Activated T-helper 17 cell treated with anti-CD3 and anti-CD28 coated beads, Interleukin-2, amount 50 U/mL, for 72 hours (primary cell): ENCODE results near the gene MVB12A. TPM values are rescaled to one million over a fixed set of nuclear protein-coding genes. Genes with fewer than 3 reads are reported as not detected.
A peak's percentile ranks its signal among the peaks of the same experiment; 100 is the strongest.

Experiments
- ATAC-seq: fragments of 150-1000 bp; cut with Tn5 transposase; replicated peaks from 2 replicates; pipeline ENCODE4 v1.10.0; 2021; ENCODE audit warnings: mild to moderate bottlenecking, moderate library complexity
- H3K27ac Mint-ChIP-seq: one replicate; pipeline ENCODE4 v1.8.0; 2022; ENCODE audit warnings: mixed read lengths
- H3K27me3 Mint-ChIP-seq: one replicate; pipeline ENCODE4 v1.8.0; 2022; ENCODE audit warnings: mixed read lengths
- H3K36me3 Mint-ChIP-seq: one replicate; pipeline ENCODE4 v1.8.0; 2022; ENCODE audit warnings: low read depth, mild to moderate bottlenecking, mixed read lengths
- H3K4me1 Mint-ChIP-seq: one replicate; pipeline ENCODE4 v1.8.0; 2022; ENCODE audit warnings: mixed read lengths
- H3K4me3 Mint-ChIP-seq: one replicate; pipeline ENCODE4 v1.8.0; 2022; ENCODE audit warnings: mild to moderate bottlenecking, mixed read lengths
- H3K9me3 Mint-ChIP-seq: one replicate; pipeline ENCODE4 v1.8.0; 2022; ENCODE audit warnings: mixed read lengths
- total RNA-seq, 2 donors: library from RNA; stranded (reverse); gene quantifications; one replicate each; pipeline ENCODE4 v1.2.3, GENCODE V29; 2022

Gene MVB12A
- total RNA-seq, 2 donors from 2014 or later = 42.6 to 48.9 TPM

DNA sequence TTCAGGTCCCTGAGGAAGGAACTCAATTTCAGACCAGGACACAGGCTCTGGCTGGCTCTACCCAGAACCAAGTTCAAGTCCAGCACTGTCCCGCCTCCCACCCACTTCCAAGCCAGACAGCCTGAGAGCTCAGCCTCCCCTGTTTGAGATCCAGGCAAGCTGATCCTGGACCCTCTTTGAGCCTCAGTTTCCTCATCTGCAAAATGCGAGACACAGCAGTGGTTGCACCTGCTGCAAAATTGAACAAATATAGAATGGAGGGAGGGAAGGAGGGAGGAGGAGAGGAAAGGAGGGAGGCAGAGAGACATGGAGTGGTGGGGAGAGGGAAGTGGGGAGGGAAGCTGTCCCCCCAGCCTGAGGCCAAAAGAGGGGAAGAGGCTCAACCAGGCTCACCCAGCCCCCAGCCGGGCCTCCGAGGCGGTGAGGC, 27.9 kb downstream of the MVB12A start:
- peak overlapping the region; percentile 19 for H3K4me3 Mint-ChIP-seq
- no peaks in the 10 kb centered on the region for H3K36me3 Mint-ChIP-seq
- no peak for ATAC-seq
- no peak overlapping the region for H3K27ac Mint-ChIP-seq
- H3K9me3 Mint-ChIP-seq = no peaks in the 10 kb centered on the region
- H3K4me1 Mint-ChIP-seq = peaks cover 6% of the 10 kb centered on the region
- peaks cover 4% of the 10 kb centered on the region for H3K27me3 Mint-ChIP-seq

DNA sequence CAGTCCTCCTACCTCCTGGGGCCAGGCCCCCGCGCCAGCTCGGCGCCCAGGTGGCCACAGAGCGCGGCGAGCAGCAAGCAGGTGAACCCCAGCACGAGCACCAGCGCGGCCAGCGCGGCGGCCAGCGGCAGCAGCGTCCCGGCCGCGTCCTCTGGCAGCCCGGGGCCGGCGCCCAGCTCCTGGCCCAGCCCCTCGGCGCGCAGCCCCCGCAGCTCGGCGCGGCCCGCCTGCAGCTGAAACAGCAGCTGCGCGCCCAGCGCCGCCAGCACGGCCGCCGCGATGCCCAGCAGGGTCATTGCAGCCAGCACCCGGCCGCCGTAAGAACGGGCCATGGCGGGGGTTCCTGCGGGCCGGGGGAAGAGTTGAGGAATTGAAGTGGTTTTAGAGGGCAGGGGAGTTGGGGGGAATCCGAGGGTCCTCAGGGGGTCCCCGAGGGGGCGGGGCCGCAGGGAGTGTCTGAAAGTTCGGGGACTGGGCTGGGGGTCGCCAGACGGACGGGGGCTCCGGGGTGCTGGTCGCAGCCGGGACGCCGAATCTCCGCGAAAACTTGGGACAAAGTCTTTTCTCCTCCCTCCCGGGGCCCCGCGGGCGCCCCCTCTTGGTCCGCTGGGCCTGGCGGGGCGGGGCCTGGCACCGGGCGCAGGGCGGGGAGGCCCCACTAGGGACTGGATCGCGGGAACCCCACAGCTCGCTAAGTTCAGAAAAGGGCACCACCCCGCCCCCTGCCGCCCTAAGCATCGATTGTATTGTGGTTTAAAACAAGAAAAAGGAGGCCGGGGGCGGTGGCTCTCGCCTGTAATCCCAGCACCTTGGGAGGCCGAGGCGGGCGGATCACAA, 28.5 kb downstream of the MVB12A start, which contains the start of gene TMEM221:
Gene TMEM221 (minus strand): TSS at position 538 of the 837 bp plus-strand sequence. CDS start 206 bp downstream, at position 332.
- Mint-ChIP-seq H3K36me3 (no peaks in the 10 kb centered on the region), H3K27me3 (peaks cover 5% of the 10 kb centered on the region), H3K27ac (no peak within 1 kb of the TSS), H3K4me3 (peak within 1 kb of the TSS; percentile 19), H3K9me3 (no peaks in the 10 kb centered on the region), H3K4me1 (peaks cover 6% of the 10 kb centered on the region)
- peak; percentile 44 for ATAC-seq

DNA sequence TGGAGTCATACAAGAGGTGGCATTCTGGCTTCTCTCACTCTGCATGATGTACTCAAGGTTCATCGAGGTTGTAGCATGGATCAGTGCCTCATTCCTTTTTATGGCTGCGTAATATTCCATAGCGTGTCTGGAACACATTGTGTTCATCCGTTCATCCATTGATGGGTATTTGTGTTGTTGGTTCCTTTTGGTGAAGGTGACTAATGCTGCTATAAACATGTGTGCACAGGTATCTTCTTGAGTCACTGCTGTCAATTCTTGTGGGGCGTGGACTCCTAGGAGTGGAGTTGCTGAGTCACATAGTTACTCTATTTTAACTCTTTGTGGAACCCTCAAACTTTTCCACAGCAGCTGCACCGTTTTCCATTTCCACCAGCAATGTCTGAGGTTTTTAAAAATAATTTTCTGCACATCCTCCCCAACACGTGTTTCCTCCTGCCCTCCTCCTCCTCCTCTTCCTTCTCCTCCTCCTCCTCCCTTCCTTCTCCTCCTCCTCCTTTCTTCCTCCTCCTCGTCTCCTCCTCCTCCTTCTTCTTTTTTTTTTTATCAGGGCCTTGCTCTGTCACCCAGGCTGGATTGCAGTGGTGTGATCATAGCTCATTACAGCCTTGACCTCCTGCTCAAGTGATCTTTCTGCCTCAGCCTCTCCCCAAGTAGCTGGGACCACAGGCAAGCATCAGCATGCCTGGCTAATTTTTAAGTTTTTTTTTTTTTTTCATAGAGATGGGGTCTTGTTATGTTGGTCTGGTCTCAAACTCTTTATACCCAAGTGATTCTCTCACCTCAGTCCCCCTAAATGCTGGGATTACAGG, 30.6 kb downstream of the MVB12A start:
- peak; percentile 96 for ATAC-seq
- peaks cover 17% of the 10 kb centered on the region for H3K27me3 Mint-ChIP-seq
- peaks cover 6% of the 10 kb centered on the region for H3K4me1 Mint-ChIP-seq
- H3K4me3 Mint-ChIP-seq = peak overlapping the region; percentile 57
- H3K36me3 Mint-ChIP-seq = no peaks in the 10 kb centered on the region
- H3K27ac Mint-ChIP-seq = peak overlapping the region; percentile 6
- H3K9me3 Mint-ChIP-seq = no peaks in the 10 kb centered on the region

DNA sequence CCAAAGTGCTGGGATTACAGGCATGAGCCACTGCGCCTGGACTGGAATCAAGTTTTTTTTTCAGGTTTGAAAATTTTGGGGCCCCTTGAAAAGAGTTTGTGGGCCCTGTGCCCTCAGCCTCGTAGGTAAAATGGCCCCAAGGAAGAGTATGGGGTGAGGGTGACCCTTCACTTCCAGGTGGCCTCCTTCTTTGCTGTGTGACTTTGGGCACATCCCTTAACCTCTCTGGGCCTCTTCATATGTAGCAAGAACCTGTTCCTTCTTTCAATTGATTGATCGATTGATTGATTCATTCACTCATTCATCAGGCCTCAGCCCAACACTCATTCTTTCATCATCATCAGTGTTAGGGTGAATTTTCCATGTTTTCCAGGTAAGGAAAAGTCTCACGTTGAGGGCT, 32.0 kb downstream of the MVB12A start:
- Mint-ChIP-seq H3K36me3 (no peaks in the 10 kb centered on the region), H3K27ac (no peak overlapping the region), H3K27me3 (peaks cover 17% of the 10 kb centered on the region), H3K9me3 (no peaks in the 10 kb centered on the region), H3K4me1 (peaks cover 6% of the 10 kb centered on the region), H3K4me3 (no peak overlapping the region)
- ATAC-seq = no peak

DNA sequence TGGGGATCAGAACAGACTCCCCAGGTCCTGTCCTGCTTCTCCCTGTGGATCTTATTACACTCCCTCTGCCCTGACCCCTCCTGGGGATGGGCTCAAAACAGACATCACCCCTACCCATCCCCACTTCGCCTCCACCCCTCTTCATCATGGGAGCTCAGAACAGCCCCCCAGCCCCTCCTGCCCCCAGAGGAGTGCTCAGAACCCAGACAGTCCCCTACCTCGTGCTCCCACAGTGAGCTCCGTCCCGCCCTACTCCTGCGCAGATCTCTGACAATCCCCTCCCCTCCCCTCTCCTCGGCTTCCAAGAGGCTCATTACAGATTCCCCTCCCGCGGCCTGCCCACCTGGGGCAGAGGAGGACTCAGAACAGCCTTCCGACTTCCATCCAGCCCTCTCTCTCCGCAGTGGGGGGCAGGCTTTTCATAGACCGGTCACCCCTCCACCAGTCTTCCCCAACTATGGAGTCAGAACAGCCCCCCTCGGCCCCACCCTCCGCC, 34.8 kb downstream of the MVB12A start:
- Mint-ChIP-seq H3K27ac (no peak overlapping the region), H3K36me3 (no peaks in the 10 kb centered on the region), H3K27me3 (peaks cover 25% of the 10 kb centered on the region), H3K4me1 (peaks cover 6% of the 10 kb centered on the region), H3K4me3 (no peak overlapping the region), H3K9me3 (no peaks in the 10 kb centered on the region)
- no peak for ATAC-seq

DNA sequence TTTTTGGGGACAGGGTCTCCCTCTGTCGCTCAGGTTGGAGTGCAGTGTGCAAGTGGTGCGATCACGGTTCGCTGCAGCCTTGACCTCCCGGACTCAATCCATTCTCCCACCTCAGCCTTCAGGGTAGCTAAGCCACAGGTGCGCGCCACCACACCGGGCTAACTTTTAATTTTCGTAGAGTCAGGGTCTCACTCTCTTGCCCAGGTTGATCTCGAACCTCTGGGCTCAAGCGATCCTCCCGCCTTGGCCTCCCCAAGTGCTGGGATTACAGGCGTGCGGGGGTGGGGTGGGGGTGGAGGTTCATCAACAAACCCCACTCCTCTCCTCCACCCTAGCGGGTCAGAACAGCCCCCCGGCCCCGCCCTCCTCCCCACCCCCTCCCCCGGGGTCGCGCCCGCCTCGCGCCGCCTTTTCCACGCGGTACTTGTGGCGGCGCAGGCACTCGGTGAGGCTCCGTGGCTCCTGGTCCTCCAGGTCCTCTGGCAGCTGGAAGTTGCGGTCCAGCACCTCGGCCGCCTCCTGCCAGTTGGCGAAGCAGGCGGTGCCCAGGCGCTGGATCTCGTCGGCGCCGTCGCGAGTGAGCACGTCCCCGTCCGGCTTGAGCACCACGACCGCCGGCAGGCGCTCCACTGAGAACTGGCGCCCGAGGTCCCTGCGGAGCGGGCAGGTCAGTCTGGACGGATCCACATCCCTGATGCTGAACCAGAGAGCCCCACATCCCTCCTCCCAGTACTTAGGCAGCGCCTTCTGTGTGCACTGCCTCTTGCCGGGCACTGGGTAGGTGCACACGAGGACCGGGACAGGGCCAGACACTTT, 35.7 kb downstream of the MVB12A start:
- peaks cover under 1% of the 10 kb centered on the region for H3K4me1 Mint-ChIP-seq
- H3K27me3 Mint-ChIP-seq = peaks cover 24% of the 10 kb centered on the region
- H3K36me3 Mint-ChIP-seq = no peaks in the 10 kb centered on the region
- no peak overlapping the region for H3K27ac Mint-ChIP-seq
- H3K4me3 Mint-ChIP-seq = no peak overlapping the region
- no peak for ATAC-seq
- H3K9me3 Mint-ChIP-seq = no peaks in the 10 kb centered on the region

DNA sequence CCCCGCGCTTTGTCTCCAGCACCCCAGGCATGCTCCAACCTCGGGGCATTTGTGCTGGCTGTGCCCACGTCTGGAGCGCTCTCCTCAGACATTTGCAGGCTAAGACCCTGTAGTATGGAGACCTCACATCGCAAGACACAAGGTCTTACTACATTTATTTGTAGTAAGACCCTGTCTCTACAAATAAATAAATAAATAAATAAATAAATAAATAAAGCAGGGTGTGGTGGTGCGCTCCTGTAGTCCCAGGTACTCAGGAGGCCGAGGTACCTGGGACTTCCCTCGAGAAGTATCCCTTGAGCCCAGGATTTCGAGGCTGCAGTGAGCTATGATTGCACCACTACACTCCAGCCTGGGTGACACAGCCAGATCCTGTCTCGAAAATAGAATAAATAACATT, 36.3 kb downstream of the MVB12A start:
- H3K27ac Mint-ChIP-seq = no peak overlapping the region

DNA sequence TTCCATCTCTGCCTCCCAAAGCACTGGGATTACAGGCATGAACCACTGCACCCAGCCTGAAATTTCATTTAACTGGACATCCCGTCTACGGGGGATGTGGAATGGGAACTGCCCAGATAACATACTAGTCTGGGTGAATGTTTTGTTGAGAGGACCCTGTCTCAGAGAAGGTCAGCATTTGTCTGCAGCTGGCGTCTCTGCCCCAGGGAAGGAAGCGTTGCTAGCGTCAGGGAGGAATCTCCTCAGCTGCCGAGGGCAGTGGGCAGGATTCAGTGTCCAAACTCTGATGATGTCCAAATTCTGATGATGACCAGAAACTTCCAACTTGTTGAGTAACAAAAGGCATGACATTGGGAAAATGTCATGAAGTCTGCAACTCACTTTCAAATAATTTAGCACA, 37.8 kb downstream of the MVB12A start:
- Mint-ChIP-seq H3K27ac (no peak overlapping the region), H3K27me3 (peaks cover 24% of the 10 kb centered on the region), H3K36me3 (no peaks in the 10 kb centered on the region), H3K4me1 (no peaks in the 10 kb centered on the region), H3K4me3 (no peak overlapping the region), H3K9me3 (no peaks in the 10 kb centered on the region)
- ATAC-seq = no peak

More for the DNA sequence above, 36.3 kb downstream of the MVB12A start:
- no peak for ATAC-seq
- Mint-ChIP-seq H3K9me3 (no peaks in the 10 kb centered on the region), H3K4me1 (no peaks in the 10 kb centered on the region), H3K36me3 (no peaks in the 10 kb centered on the region), H3K4me3 (no peak overlapping the region), H3K27me3 (peaks cover 24% of the 10 kb centered on the region)

DNA sequence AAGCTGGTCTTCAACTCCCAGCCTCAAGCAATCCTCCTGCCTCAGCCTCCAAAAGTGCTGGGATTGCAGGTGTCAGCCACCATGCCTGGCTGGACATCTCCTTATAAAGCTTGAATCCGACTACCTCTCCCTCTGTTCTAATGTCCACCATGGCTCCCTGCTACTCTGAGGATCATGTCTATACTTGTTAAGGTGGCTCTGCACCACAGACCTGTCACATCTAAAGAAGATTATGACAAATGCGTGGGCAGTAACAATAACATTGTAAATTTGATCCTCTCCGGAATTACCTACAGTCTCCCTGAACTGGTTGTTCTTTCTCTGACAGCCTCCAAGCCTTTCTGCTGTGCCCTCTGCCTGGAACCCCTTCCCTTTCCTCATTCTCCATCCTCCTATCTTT, 39.1 kb downstream of the MVB12A start:
- Mint-ChIP-seq H3K4me3 (no peak overlapping the region), H3K27ac (no peak overlapping the region), H3K27me3 (peaks cover 21% of the 10 kb centered on the region), H3K9me3 (no peaks in the 10 kb centered on the region), H3K4me1 (no peaks in the 10 kb centered on the region), H3K36me3 (no peaks in the 10 kb centered on the region)
- ATAC-seq = no peak

DNA sequence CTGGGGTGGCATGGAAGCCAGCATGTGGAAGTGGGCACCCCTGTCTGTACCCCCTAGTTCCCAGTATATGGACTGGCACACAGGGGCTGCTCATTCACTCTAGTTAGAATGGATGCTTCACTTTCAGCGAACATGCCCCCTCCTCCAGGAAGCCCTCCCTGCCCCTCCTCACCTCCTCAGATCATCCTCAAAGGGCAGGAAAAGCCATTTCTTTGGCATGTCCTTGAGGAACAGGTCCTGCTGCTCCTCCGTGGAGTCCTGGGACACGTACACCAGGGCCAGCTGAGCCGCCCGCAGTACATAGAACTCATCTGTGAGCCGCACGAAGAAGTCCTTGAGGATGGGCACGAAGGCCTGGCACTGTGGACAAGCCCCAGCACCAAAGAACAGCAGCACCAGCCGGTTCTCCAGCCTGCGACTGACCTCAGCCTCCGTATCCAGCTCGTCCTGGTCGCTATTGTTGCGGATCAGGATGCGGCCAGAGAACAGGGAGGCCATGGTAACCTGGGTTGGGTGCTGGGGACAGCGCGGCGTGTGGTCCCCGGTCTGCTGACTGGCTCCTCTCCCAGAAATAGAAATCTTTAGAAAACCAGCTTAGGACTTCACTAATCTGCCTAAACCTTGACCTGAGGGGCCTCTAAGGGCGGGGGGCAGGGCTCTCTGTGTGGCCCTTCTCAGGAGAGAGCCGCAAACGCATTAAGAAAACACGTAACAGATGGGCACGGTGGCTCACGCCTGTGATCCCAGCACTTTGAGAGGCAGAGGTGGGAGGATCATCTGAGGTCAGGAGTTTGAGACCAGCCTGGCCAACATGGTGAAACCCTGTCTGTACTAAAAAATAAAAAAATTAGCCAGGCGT, 40.8 kb downstream of the MVB12A start, which contains the start of gene NXNL1:
Gene NXNL1 (minus strand): TSS at position 555 of the 859 bp plus-strand sequence. CDS start 57 bp downstream, at position 498.
- no peaks in the 10 kb centered on the region for H3K4me1 Mint-ChIP-seq
- no peak for ATAC-seq
- H3K4me3 Mint-ChIP-seq = no peak within 1 kb of the TSS

DNA sequence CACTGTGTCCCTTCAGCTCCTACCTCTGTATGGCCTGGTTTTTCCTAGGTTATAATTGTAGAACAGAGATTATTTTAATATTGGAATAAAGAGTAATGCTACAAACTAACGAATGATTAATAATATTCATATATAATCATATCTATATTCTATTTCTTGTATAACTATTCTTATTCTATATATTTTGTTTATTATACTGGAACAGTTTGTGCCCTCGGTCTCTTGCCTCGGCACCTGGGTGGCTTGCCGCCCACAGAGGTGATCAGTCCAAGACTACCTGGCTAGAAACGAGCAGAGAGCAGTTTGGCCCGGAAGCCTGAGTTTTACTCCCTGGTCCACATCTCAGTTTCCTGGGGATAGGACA, 46.6 kb downstream of the MVB12A start:
- Mint-ChIP-seq H3K4me3 (no peak overlapping the region), H3K36me3 (no peaks in the 10 kb centered on the region), H3K9me3 (no peaks in the 10 kb centered on the region), H3K27me3 (no peaks in the 10 kb centered on the region), H3K4me1 (peaks cover 10% of the 10 kb centered on the region), H3K27ac (no peak overlapping the region)
- ATAC-seq = no peak

More for the DNA sequence above, 40.8 kb downstream of the MVB12A start, which contains the start of gene NXNL1:
- Mint-ChIP-seq H3K9me3 (no peaks in the 10 kb centered on the region), H3K27ac (no peak within 1 kb of the TSS), H3K27me3 (peaks cover 11% of the 10 kb centered on the region), H3K36me3 (no peaks in the 10 kb centered on the region)

DNA sequence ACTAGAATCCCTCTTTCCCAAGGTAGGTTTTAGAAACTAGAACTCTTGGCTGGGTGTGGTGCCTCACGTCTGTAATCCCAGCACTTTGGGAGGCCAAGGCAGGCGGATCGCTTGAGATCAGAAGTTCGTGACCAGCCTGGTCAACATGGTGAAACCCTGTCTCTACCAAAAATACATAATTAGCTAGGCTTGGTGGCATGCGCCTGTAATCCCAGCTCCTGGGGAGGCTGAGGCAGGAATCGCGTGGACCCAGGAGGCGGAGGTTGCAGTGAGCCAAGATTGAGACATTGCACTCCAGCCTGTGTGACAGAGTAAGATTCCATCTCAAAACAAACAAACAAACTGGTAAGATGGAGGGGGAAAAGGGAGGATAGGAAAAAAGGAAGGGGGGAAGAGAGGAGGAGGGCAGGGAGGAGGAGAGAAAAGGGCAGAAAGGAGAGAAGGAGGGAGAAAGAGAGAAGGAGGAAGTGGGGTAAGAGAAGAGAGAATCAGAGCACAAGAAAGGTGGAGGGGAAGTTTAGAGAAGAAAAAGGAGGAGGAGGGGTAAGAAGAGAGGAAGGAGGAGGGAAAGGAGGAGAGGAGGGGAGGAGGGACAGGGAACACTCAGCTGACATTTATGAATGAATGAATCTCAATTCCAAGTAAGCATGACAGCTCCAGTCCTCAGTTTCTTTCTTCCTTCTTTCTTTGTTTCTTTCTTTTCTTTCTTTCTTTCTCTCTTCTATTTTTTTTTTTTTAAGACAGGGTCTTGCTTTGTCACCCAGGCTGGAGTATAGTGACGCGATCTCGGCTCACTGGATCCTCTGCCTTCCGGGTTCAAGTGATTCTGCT, 47.8 kb downstream of the MVB12A start:
- Mint-ChIP-seq H3K27me3 (no peaks in the 10 kb centered on the region), H3K27ac (no peak overlapping the region), H3K4me3 (peak overlapping the region; percentile 84), H3K4me1 (peaks cover 10% of the 10 kb centered on the region), H3K9me3 (no peaks in the 10 kb centered on the region), H3K36me3 (no peaks in the 10 kb centered on the region)
- no peak for ATAC-seq
